Mucosa of descending colon (tissue), 3 donors: ENCODE measurements around the gene HIRIP3. TPM values are rescaled to one million over a fixed set of nuclear protein-coding genes. Genes with fewer than 3 reads are reported as not detected.

Experiments
- ATAC-seq: fragments of 200-7000 bp; cut with Tn5 transposase; one replicate; pipeline ENCODE4 v1.9.1; 2020; ENCODE audit warnings: mild to moderate bottlenecking, moderate library complexity
- DNase-seq, 3 donors: peaks; one replicate each; pipeline ENCODE4 v3.0.0-alpha.2; 2020
- H3K36me3 ChIP-seq: fragments of 200-600 bp; one replicate; pipeline ENCODE4 v1.8.0; 2021; ENCODE audit warnings: low read depth, mild to moderate bottlenecking
- H3K4me1 ChIP-seq: fragments of 200-600 bp; one replicate; pipeline ENCODE4 v1.8.0; 2021; ENCODE audit warnings: low read depth, mild to moderate bottlenecking
- H3K4me3 ChIP-seq: fragments of 200-600 bp; one replicate; pipeline ENCODE4 v1.8.0; 2021; ENCODE audit warnings: mild to moderate bottlenecking
- H3K9me3 ChIP-seq: fragments of 200-600 bp; one replicate; pipeline ENCODE4 v1.8.0; 2021; ENCODE audit warnings: mild to moderate bottlenecking
- CTCF ChIP-seq: fragments of 200-600 bp; IDR thresholded peaks from one replicate; pipeline ENCODE4 v1.8.0; 2022; ENCODE audit warnings: antibody characterized with exemption, mild to moderate bottlenecking
- intact Hi-C, 2 donors: fragments of 100-400 bp; cut with DNase I in 1 of 2; cut with micrococcal nuclease in 1 of 2; formaldehyde crosslinking; loops; one replicate each; pipeline versions ENCODE4 v1.11.0 to v1.11.1; 2022; cut with DNase I, micrococcal nuclease
- total RNA-seq, 3 donors: library from RNA; stranded (reverse); fragmentation: NEBNext Ultra II Directional in 2 of 3; extraction: Animal tissue kit (Norgen Biotek cat#: 25700) in 2 of 3; gene quantifications; one replicate each; pipeline versions ENCODE4 v1.2.1 to v1.2.4, GENCODE V29; 2021 to 2023
- donor health status: DM: no; HTN: no; CAD: no; lungs with moderate emphysema.
- donor health status: DM: no; HTN: no; CAD: no.
- donor health status: DM: no; HTN: yes; CAD: no.

The HIRIP3 gene
- total RNA-seq, 3 donors from 2014 or later: 11.3 to 21.3 (median 11.9) TPM

GRCh38 chr16:30007378-30007895 is 12.0 kb upstream of the HIRIP3 start:
- ATAC-seq: no peak
- Histone ChIP-seq H3K4me1 (peaks cover 13% of the 10 kb centered on the region), H3K36me3 (no peaks in the 10 kb centered on the region), H3K9me3 (no peaks in the 10 kb centered on the region), H3K4me3 (no peak overlapping the region)
- intact Hi-C loops: no loop called here
- no peak for DNase-seq
- TF ChIP-seq CTCF: no peak

GRCh38 chr16:30006659-30007377 is 11.4 kb upstream of the HIRIP3 start:
- ATAC-seq (no peak), DNase-seq (no peak)
- intact Hi-C loops: no loop called here
- Histone ChIP-seq H3K4me1 (peaks cover 13% of the 10 kb centered on the region), H3K36me3 (no peaks in the 10 kb centered on the region), H3K4me3 (no peak overlapping the region), H3K9me3 (no peaks in the 10 kb centered on the region)
- TF ChIP-seq CTCF: no peak

- no peak for ATAC-seq
- Histone ChIP-seq H3K36me3 (no peaks in the 10 kb centered on the region), H3K4me3 (no peak overlapping the region), H3K4me1 (peaks cover 8% of the 10 kb centered on the region), H3K9me3 (no peaks in the 10 kb centered on the region)
- TF ChIP-seq CTCF: no peak
- DNase-seq: no peak
- intact Hi-C loops: no loop called here
These were observed 10.7 kb upstream of the HIRIP3 start for GRCh38 chr16:30006095-30006473.

GRCh38 chr16:30005341-30006094 is 10.1 kb upstream of the HIRIP3 start:
- Histone ChIP-seq H3K4me1 (peaks cover 2% of the 10 kb centered on the region), H3K4me3 (no peak overlapping the region), H3K9me3 (no peaks in the 10 kb centered on the region), H3K36me3 (no peaks in the 10 kb centered on the region)
- peak; percentile 76 for TF ChIP-seq CTCF
- DNase-seq (peak in 1 of 3 donors; percentile 45), ATAC-seq (peak; percentile 70)
- intact Hi-C loops: no loop called here

- Histone ChIP-seq H3K9me3 (no peaks in the 10 kb centered on the region), H3K4me1 (no peaks in the 10 kb centered on the region), H3K4me3 (no peak overlapping the region), H3K36me3 (no peaks in the 10 kb centered on the region)
- intact Hi-C loops: no loop called here
- TF ChIP-seq CTCF: no peak
- ATAC-seq (peak; percentile 54), DNase-seq (no peak)
These were observed 9.4 kb upstream of the HIRIP3 start for GRCh38 chr16:30004811-30005242.
